PC-9 (cell line): ENCODE measurements around the gene KRTAP10-7. TPM values are rescaled to one million over a fixed set of nuclear protein-coding genes. Genes with fewer than 3 reads are reported as not detected.

Source experiments
- BruUV-seq: library from RNA; stranded (reverse); fragments of 400-500 nt; replicated peaks from 2 replicates; lab custom pipeline; 2021; lab: Mats Ljungman, UMichigan
- CTCF ChIA-PET: fragments of 300-600 bp; sonication (Branson Sonifier 250); formaldehyde crosslinking; loops from one replicate; lab custom pipeline; 2022; ENCODE audit warnings: antibody characterized with exemption; lab: Charles Lee
- POLR2A ChIA-PET: fragments of 300-600 bp; sonication (Branson Sonifier 250); formaldehyde crosslinking; loops from one replicate; lab custom pipeline; 2022; ENCODE audit warnings: antibody characterized with exemption; ENCODE audit not compliant: unreplicated experiment; lab: Charles Lee
- DNase-seq, 2 experiments: peaks; one replicate each; pipeline versions ENCODE4 v3.0.0 to v3.0.0-alpha.2; 2015 to 2022; ENCODE audit warnings: mixed read lengths in 1 of 2
- H2AFZ ChIP-seq: fragments of 200-600 bp; sonication (generic); 2 replicates; pipeline ENCODE4 v1.8.1; 2017; ENCODE audit warnings: antibody characterized with exemption
- H3F3A ChIP-seq: fragments of 200-600 bp; sonication (generic); 2 replicates; pipeline ENCODE4 v1.8.1; 2017; ENCODE audit warnings: antibody characterized with exemption, mild to moderate bottlenecking, low read depth; ENCODE audit not compliant: insufficient read depth
- H3K27ac ChIP-seq: fragments of 200-600 bp; sonication (generic); 2 replicates; pipeline ENCODE4 v1.6.1; 2016; ENCODE audit warnings: mixed run types
- H3K27me3 ChIP-seq: fragments of 200-600 bp; sonication (generic); 2 replicates; pipeline ENCODE4 v1.6.1; 2016; ENCODE audit warnings: low read depth, mixed run types; ENCODE audit not compliant: insufficient read depth
- H3K36me3 ChIP-seq: fragments of 200-600 bp; sonication (generic); 2 replicates; pipeline ENCODE4 v1.6.1; 2016; ENCODE audit warnings: low read depth, mixed run types
- H3K4me1 ChIP-seq: fragments of 200-600 bp; sonication (generic); replicated peaks from 2 replicates; pipeline ENCODE4 v1.6.1; 2016; ENCODE audit warnings: mixed run types; ENCODE audit not compliant: insufficient read depth
- H3K4me2 ChIP-seq: fragments of 200-600 bp; sonication (generic); 2 replicates; pipeline ENCODE4 v1.6.1; 2017; ENCODE audit warnings: mixed run types
- H3K4me3 ChIP-seq: fragments of 200-600 bp; sonication (generic); 2 replicates; pipeline ENCODE4 v1.6.1; 2016; ENCODE audit warnings: mixed run types
- H3K79me2 ChIP-seq: fragments of 200-600 bp; sonication (generic); 2 replicates; pipeline ENCODE4 v1.6.1; 2017; ENCODE audit warnings: low read depth, mixed run types
- H3K9me2 ChIP-seq: fragments of 200-600 bp; sonication (generic); 2 replicates; pipeline ENCODE4 v1.8.1; 2017; ENCODE audit warnings: mild to moderate bottlenecking; ENCODE audit not compliant: insufficient read depth
- H3K9me3 ChIP-seq: fragments of 200-600 bp; sonication (generic); 2 replicates; pipeline ENCODE4 v1.8.1; 2016; ENCODE audit warnings: low read depth; ENCODE audit not compliant: insufficient read depth
- H4K20me1 ChIP-seq: fragments of 200-600 bp; sonication (generic); 2 replicates; pipeline ENCODE4 v1.8.1; 2017; ENCODE audit not compliant: insufficient read depth
- EZH2 ChIP-seq: fragments of 200-600 bp; sonication (generic); IDR thresholded peaks from 2 replicates; pipeline ENCODE4 v1.8.0; 2017; ENCODE audit warnings: antibody characterized with exemption, low read depth
- intact Hi-C: fragments of 100-400 bp; cut with micrococcal nuclease; formaldehyde crosslinking; loops from one replicate; pipeline ENCODE4 v1.10.0; 2022; ENCODE audit not compliant: unreplicated experiment
- total RNA-seq: library from RNA; stranded (reverse); gene quantifications from 2 replicates; pipeline ENCODE4 v1.2.3, GENCODE V29; 2021
- TF ChIP-seq, protein P1 (sequence below): fragments of 200-600 bp; sonication (generic); conservative IDR thresholded peaks from 2 replicates; pipeline ENCODE4 v1.6.1; 2017; ENCODE audit warnings: mixed run types, antibody characterized with exemption, mild to moderate bottlenecking, moderate library complexity

The KRTAP10-7 gene
- total RNA-seq, 1 experiment from 2014 or later = not detected

GRCh38 chr21:44581158-44581557, 19.2 kb upstream of the KRTAP10-7 start:
- Histone ChIP-seq H3K27ac (no peak overlapping the region), H3K79me2 (no peaks in the 10 kb centered on the region), H3K27me3 (peaks cover 25% of the 10 kb centered on the region), H3K4me3 (no peak overlapping the region), H3F3A (no peaks in the 10 kb centered on the region), H4K20me1 (no peaks in the 10 kb centered on the region), H3K36me3 (no peaks in the 10 kb centered on the region), H3K4me1 (no peaks in the 10 kb centered on the region), H2AFZ (no peak overlapping the region), H3K9me2 (no peaks in the 10 kb centered on the region), H3K4me2 (no peak overlapping the region), H3K9me3 (no peaks in the 10 kb centered on the region)
- no peak for DNase-seq
- intact Hi-C loops = no loop called here
- BruUV-seq = no TSS peak
- ChIA-PET CTCF (no interaction called here), POLR2A (no interaction called here)
- TF ChIP-seq, protein P1, sequence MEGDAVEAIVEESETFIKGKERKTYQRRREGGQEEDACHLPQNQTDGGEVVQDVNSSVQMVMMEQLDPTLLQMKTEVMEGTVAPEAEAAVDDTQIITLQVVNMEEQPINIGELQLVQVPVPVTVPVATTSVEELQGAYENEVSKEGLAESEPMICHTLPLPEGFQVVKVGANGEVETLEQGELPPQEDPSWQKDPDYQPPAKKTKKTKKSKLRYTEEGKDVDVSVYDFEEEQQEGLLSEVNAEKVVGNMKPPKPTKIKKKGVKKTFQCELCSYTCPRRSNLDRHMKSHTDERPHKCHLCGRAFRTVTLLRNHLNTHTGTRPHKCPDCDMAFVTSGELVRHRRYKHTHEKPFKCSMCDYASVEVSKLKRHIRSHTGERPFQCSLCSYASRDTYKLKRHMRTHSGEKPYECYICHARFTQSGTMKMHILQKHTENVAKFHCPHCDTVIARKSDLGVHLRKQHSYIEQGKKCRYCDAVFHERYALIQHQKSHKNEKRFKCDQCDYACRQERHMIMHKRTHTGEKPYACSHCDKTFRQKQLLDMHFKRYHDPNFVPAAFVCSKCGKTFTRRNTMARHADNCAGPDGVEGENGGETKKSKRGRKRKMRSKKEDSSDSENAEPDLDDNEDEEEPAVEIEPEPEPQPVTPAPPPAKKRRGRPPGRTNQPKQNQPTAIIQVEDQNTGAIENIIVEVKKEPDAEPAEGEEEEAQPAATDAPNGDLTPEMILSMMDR = no peak
- no peak for TF ChIP-seq EZH2

DNA sequence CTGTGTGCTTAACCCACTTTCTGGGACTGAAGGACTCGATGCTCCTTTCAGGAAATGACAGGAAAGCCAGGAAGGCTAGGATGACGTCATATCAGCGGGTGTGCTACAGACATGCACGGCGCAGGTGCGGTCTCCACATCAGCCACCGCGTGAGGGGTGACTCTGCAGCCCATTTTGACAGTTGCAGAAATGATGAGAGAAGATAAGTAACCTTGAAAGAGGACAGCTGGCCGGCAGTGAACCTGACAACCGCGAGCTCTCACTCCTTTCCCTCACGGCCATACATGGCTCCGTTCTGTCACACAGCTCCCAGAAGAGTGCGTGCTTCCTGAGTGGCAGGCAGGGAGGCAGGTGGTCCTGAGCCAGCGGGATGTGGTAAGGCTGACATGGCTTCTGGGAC, 18.3 kb upstream of the KRTAP10-7 start:
- no peaks in the 10 kb centered on the region for H3K4me1 ChIP-seq
- ChIA-PET POLR2A (no interaction called here), CTCF (no interaction called here)
- H3K27ac ChIP-seq = no peak overlapping the region
- no peak for DNase-seq
- no peaks in the 10 kb centered on the region for H3K79me2 ChIP-seq
- no peaks in the 10 kb centered on the region for H3K36me3 ChIP-seq
- no peaks in the 10 kb centered on the region for H4K20me1 ChIP-seq
- H3K27me3 ChIP-seq = peaks cover 29% of the 10 kb centered on the region
- H3F3A ChIP-seq = no peaks in the 10 kb centered on the region
- no peak for TF ChIP-seq EZH2
- TF ChIP-seq, protein P1 = no peak
- H3K9me3 ChIP-seq = no peaks in the 10 kb centered on the region
- no TSS peak for BruUV-seq
- no peaks in the 10 kb centered on the region for H3K9me2 ChIP-seq
- no peak overlapping the region for H3K4me3 ChIP-seq
- no peak overlapping the region for H3K4me2 ChIP-seq
- no peak overlapping the region for H2AFZ ChIP-seq
- intact Hi-C loops = no loop called here

DNA sequence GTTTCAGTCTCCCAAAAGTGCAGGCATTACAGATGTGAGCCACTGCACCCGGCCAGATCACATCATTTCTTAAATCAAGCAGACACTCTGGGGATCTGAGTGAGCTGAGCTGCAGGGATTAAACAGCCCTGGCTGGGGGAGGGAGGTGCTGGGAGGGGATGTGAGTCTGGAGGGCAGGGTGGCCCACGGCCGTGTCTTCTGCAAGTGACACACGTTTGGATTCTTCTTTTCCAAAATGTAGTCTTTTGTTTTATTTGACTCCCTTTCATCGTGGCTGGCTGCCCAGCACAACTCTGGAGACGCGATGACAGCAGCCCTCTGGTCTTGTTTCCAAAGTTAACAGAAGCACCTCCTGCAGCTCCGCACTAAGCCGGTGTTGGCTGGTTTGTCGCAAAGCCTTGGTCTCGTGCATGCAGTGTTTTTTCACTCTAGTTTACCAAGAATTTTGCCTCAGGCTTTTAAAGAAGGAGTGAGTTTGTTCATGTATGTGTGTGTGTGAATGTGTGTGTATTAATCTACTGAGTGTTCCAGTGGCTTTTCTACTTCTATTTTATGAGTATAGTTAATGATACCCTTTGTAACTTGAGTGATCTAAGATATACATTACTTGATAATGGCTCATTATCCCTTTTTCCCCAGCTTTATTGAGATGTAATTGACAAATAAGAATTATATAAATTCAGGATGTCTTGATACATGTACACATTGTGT, 17.2 kb upstream of the KRTAP10-7 start:
- H3K36me3 ChIP-seq = no peaks in the 10 kb centered on the region
- no peak overlapping the region for H3K4me3 ChIP-seq
- H2AFZ ChIP-seq = no peak overlapping the region
- no peaks in the 10 kb centered on the region for H3K79me2 ChIP-seq
- no peaks in the 10 kb centered on the region for H3F3A ChIP-seq
- CTCF ChIA-PET = no interaction called here
- no peak overlapping the region for H3K4me2 ChIP-seq
- H3K27me3 ChIP-seq = peaks cover 30% of the 10 kb centered on the region
- H3K9me3 ChIP-seq = no peaks in the 10 kb centered on the region
- DNase-seq = no peak
- H4K20me1 ChIP-seq = no peaks in the 10 kb centered on the region
- no peaks in the 10 kb centered on the region for H3K4me1 ChIP-seq
- POLR2A ChIA-PET = no interaction called here
- H3K9me2 ChIP-seq = no peaks in the 10 kb centered on the region
- intact Hi-C loops = no loop called here
- no peak for TF ChIP-seq EZH2
- TF ChIP-seq, protein P1 = no peak
- H3K27ac ChIP-seq = no peak overlapping the region
- no TSS peak for BruUV-seq
